NCI-H146 (cell line): ENCODE data around the gene LY86.

ENCODE experiments used
- DNase-seq: peaks from one replicate; lab custom pipeline; 2025; lab: John Stamatoyannopoulos, UW

The LY86 gene

DNA sequence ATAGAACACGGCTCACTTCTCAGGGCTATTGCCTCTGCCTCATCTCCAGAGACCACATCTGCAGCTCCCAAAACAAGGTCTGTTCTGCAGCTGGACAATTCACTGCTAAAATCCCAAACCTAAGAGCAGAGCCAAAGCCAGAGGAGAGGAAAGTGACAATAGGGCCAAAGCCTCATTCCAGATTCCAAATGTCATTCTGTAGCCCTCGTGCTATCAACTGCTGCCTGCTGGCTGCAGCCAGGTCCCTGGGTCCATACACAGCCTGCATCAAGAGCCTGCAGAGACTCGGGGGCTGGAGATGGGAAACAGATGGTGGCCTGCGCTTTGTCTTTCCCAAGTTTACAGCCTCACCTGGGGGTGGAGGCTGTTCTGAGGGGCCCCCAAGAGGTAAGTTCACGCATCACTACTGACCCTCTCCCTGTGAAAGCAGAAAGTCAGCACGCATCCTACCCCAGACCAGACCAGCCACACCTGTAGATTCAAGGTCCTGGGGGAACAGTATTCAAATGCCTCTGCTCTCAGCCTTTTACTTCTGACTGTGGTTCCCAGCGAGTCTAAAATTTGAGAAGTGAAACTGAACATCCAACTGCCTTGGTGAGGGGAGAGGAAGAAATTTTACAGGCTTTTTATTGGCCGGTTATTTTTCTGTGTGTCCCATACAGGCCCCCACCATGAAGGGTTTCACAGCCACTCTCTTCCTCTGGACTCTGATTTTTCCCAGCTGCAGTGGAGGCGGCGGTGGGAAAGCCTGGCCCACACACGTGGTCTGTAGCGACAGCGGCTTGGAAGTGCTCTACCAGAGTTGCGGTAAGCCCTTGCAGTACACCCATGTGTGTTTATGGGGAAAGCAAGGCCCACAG, at the start of gene LY86:
LY86 (plus strand) TSS at position 657 of the 860 bp plus-strand sequence; CDS start at position 672, 15 bp downstream.
- no peak for DNase-seq

DNA sequence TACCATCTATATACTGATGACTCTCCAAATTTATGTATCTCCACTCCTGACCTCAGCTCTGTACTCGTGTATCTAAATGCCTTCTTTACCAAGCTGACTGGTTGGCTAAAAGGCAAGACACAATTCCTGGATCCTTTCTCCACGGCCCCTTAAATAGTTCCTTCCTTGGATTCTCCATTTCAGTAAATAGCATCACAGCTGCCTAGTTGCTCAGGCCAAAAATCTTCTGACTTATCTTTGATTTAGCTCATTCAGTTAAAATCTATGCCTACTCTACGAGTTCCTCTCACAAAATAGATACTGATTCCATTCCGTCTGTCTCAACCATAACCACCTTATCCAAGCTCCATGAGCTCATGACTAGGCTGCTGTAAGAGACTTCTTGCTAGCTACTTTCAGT, 49.5 kb upstream of the LY86 start:
- DNase-seq: no peak

DNA sequence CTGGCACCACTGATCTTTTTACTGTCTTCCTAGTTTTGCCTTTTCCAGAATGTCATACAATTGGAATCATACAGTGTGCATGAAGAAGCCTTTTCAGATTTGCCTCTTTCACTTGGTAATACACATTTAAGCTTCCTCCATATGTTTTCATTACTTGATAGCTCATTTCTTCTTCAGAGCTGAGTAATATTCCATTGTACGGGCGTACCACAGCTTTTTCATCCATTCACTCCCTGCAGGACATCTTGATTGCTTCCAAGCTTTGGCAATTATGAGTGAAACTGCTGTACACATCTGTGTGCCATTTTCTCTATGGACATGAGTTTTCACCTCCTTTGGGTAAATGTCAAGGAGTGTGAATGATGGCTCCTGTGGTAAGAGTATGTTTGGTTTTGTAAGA, 46.2 kb upstream of the LY86 start:
- DNase-seq: no peak

DNA sequence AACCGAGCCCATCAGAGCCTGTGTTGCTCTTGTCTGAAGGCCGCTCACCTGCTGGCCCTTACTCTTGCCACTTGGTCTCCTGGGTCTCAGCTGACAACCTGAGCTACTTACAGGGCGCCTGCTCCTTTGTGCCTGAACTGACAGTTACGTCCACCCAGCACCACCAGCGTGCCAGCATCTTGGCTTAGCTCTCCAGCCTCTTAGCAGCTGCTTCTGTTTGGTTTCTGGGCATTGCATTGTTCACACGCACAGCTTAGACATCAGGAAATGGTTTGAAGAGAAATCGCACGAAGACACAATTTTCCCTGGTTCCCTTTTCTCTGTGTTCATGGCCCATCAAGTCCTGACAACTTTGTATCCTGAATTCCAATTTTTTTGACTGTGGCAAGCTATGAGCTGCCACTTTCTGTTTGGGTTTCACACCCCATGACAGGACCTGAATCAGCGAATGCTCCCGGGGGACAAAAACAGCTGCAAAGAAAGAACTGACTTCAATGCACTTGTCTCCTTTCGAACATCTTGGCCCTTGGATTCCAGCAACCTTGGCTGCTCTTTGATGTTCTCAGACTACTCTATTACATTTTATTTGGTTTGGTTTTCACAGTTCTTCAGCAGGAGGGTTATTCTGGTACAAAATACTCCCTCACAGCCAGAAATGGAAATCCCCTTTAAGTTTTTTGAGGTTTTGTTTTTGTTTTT, 45.2 kb upstream of the LY86 start:
- DNase-seq: no peak

DNA sequence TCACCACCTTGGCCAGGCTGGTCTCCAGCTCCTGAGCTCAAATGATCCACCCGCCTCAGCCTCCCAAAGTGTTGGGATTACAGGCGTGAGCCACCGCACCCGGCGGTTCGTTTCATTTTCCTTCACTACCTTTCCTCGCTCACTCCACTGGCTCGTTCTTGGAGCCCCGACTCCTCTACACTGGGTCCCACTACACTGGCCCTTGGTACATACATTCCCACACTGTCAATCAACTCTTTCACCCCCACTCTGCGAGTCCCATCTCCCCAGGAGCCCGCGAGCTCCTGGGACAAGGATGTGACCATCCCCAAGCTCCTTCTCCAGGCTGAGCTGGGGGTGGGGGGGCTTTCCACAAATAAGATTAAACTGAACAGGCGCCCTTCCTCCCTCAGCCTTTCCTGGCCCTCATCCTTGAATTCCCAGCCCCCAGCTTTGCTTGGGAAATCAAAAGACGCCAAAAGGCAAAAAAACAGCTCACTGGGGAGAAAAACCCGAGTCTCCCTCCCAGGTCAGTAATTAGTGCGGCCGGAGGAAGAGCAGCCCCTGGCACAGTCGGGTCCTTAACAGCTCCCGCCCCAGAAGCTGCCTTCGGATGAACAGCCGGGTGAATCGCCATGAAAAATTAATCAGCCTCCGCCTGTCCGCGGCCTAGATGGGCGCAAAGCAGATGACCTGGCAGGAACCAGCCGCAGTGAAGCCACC, 42.8 kb upstream of the LY86 start:
- no peak for DNase-seq

DNA sequence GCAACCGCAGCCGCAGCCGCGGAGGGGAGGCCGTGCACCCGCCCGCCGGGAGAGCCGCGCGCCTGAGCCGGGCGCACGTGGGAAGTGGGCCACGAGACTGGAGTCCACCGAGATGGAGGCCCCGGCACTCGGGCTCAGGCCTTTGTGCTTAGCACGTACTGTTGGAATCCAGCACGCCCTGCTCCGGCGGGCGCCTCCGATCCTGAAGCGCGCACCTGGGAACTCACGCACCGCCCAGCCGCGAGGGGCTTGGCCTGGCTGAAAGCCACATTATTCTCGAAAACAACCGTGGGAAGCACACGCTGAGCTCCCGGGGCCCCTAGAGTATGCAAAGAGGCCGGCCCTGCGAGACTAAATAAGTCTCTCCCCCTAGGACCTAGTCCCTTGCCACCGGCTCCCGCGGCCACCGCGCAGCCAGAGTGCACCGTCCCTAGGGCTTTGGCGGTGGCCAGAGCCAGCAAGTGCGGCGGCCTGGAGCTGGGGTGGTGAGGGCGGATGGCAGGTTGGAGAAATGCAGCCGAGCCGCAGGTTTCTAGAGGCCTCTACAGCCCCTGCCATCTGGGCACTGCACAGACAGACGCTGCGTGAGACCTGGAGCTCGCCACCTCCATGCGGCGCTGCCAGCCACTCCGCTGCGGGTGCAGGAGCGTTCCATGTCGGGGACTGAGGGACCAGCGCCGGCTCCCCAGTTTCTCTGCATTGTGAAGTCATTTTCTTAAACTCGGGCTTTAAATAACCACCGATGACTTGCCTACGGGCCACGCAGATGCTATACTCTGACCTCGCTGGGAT, 42.0 kb upstream of the LY86 start:
- no peak for DNase-seq

DNA sequence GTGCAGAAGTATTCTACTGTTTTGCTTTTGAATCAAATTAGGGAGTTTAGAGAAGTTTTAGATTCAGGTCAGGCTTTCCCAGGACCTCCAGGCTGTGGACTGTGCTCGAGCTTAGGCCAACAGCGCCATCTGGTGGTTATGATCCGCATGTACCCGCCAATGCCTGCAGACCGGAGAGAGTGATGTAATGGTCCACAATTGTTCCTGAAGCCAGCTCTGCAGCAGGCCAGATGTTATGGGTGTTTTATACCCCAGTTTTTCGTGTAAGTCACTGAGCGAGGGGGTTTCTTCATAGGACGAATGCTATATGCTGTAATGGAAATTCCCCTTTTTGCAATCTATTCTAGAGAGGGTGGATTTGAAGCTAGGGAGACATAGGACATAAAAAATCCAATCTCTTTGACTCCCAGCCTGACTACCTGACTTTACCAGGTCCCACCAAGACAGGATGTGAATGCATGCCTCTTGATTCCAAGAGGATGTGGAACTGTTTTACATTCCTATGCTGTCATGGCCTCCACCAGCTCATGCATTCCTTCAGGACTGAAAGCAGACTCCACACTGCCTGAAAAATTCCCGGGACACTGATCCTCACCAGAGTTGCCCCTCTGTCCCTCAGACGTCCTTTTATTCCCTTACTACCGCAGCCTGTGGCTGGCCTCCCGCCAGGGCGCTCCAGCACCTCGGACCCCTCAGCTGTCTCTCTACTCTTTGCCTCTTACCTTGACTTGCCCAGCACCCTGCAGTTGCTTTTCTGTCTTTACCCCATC, 41.2 kb upstream of the LY86 start:
- DNase-seq: peak; percentile 39

DNA sequence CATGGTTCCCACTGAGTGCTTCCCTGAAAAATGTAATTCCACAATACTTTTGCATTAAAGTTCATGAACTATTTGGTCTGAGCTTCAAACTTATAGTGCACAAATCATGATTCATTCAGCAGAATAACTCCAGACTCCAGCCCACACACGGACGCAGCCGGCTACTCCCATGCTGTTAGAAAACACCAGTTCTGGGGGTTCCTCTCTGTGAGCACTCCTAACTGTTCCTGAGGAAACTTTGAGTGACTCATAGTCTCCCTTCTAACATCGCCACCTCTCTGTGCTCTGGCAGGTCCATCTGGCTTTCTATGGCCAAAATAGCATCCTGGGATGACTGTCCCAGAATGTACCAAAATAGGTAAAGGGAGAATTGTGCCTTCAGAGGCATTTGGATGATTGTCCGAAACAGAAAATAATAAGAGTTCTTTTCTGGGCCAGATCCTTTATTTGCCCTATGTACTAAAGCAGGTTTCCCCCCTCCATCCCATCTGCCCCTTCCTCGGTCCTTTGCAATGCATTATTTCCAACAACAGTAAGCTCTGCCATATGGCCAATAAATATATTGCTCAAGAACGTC, 32.3 kb upstream of the LY86 start:
- DNase-seq: no peak

DNA sequence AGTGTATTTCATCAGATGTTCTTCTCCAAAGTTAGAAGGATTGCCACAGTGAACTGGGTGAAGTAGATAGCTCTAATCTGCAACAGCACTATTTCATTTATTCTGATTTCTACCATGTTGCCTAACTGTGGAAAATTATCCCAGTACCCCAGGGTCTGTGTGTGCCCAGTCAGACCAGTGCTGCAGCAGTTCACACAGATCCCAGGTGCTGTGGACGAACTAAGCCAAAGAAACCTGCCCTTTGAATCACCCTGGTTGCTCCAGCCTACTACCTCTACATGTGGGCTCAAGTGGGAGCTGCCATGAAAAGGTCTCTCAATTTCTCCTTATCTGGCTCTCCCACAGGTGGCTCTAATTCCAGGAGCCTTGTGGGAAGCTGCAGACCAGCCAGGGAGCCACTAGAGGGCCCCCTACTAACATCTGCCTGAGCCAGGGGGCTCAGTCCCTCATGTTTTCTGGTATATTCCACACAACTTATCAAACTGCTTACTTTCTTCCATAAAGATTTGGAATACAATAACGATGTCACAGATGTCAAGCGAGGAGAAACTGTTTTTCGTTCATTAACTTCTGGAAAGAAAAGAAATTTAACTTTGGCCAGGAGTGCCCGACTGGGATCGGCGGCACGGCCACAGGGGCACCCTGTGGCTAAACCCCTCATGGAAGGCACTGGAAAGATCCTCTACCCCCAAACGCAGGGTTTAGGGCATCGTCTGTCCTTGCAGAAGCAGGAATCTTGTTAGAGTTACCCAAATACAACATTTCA, 31.6 kb upstream of the LY86 start:
- DNase-seq: peak; percentile 11

DNA sequence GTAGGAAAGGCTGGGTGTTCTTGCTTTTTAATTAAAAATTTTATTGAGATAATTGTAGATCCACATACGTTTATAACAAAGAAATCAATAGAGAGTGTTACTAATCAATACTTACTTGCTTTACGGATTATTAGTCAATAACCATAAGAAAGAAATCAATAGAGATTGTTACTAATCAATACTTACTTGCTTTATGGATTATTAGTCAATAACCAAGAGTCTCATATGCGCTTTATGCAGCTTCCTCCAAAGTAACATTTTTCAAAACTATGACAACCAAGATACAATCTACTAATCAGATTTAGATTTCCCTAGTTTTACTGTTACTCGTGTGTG, 31.0 kb upstream of the LY86 start:
- DNase-seq: no peak

DNA sequence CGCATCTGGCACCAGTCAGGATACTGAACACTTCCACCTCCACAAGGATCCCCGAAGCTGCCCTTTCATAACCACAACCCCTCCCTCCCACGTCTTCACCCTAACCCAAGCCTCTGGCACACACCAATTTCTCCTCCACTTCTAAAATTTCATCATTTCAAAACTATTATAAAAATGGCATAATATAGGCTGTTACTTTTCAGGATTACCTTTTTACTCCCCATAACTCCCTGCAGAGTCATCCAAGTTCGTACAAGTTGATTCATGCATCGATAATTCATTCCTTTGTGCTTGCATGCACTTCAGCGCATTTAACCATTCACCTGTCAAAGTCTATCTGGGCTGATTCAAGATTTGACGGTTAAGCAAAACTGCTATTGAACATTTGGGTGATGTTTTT, 30.6 kb upstream of the LY86 start:
- no peak for DNase-seq

DNA sequence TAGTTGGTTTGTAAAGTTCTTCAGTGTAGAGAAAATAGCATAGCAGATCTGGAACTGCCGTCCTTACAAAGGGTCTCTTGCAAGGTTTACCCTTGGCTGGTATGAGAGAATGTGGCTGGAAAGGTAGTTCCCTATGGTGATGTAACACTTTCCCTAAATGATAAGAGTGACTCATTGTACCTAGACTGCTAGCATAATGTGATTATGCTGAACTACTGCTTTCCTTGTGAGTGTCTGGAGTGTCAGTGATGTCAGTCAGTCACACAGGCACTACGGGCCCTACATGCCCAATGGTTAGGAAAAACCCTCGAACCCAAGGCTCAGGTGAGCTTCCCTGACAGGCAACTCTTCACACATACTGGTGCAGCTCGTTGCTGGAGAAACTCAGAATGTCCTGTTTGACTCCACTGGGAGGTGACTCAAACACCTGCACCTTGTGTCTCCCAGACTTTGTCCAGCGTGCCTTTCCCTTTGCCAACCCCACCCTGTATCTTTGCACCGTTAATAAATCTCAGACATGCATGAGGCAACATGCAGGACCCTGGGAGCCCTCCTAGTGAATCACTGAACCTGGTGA, 28.4 kb upstream of the LY86 start:
- DNase-seq: no peak

DNA sequence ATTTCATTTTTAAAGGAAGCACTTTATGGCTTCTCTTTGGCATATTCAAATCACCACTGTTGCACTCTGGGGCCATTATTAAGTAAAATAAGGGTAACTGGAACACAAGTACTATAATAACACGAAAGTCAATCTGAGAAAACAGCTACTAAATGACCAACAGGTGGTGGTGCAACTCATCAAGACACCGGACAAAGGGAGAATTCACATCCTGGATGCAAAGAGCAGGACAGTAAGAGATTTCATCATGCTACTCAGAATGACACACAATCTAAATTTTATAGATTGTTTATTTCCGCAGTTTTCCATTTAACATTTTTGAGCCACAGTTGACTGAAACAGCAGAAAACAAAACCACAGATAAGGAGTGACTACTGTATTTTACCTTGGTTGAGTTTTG, 27.6 kb upstream of the LY86 start:
- no peak for DNase-seq

DNA sequence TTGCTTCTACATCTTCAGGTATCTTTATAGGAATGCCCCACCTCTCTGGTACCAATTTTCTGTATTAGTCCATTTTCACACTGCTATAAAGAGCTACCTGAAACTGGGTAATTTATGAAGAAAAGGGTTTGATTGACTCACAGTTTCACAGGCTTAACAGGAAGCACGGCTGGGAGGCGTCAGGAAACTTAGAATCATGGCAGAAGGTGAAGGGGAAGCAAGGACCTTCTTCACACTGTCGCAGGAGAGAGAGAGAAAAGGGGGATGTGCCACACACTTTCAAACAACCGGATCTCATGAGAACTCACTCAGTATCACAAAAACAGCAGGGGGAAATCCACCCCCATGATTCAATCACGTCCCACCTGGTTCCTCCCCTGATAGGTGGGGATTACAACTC, 24.4 kb upstream of the LY86 start:
- no peak for DNase-seq

DNA sequence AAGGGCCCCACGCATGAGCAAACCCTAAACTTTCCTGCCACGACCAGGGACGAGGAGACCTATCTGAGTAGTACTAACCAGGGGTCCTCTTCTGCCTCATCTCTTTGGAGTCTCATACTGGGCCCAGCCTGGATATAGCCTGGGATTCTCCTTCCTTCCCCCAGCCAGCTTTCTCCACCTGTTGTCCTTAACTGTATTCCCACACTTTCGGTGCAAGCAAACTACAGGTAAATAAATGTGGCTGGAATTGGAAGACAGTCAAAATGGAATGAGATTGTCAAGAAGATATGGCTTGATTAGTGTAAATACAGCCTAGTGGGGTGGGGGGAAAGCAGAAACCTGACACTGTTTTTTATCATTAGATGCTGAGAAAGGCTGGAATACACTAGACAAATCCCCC, 23.5 kb upstream of the LY86 start:
- no peak for DNase-seq

DNA sequence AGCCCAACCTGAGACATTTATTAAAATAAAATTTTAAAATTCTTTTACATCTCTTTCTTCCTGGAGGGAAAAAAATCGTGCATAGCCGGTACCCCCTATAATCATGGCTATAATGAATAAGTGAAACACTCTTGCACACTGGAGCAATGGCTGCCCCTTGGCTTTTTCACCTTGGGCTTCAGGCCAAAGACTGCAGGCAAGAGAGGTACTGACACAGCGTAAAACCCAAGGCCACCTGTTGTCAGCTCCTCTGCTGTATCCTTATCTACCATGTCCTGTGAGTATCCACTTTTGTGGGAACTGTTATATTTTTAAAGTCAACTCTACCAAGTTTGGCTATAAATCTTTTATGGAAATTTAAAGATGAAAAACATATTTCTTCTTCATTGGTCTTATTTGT, 23.0 kb upstream of the LY86 start:
- DNase-seq: no peak

DNA sequence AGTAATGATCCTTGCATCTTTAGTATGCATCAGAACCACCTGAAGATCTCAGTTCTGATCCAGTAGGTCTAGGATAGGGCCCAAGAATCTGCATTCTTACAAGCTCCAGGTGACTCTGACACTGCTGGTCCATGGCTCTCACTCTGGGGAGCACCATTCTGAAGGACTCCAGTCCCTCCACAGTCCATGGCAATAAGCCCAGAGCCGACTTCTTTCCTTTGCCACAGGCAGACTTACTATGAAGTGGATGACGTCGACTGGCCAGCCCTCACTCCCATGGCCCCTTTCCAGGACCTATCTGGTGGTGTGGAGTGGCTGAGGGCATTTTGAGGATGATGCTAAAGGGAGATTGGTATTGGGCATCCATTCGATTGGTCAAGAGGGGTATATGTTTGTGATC, 21.8 kb upstream of the LY86 start:
- no peak for DNase-seq

DNA sequence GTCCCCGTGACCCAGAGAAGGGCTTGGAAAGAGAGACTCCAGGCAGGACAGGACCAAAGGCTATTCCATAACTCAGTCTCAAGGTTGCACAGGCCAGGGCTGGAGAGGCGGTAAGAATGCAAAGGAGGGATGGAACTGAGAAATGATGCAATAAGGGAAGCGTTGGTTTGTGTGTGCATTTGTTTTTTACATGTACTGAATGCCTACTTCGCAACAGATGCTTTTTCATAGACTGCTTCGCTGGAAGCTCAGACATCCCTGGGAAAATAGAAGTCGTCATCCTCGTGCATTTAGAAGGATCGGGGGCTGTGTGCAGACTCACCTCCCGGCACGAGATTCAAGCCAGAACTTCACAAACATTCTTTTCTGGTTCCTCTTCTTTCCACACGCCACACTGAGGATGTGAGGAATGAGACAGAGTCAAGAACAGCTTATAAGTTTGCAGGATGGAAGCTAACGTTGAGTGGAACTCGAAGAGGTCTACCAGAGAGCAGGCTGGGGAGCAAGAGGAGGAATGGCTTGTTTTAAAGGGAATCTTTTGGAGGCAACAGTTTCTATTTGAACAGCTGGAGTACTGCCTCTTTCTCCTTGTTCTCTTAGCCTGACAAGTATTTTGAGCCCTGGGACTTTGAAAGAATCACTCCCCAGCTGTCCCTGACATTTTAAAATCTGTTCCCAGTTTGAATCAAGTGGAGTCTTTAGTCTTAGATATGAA, 19.3 kb upstream of the LY86 start:
- DNase-seq: no peak

DNA sequence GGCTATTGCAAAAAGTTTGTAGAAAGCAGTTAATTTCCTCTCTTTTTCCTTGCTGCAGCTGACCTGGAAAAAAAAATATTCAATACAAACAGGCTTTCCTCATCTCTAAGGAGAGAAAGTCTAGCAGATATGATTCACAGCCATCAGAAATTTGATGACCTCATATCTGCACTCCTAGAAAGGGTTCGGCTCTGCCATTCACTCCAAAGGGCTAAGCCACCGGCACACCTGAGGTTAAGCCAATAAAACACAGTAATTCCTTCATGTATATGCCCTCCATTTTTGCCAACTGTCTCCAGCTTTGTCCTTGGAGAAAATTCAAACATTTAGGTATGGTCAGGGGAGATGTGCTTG, 18.7 kb upstream of the LY86 start:
- DNase-seq: no peak
